CD4-positive, alpha-beta T cell treated with Interleukin-4 for 4 hours (primary cell): ENCODE data around the gene CERS6.

Experiments
- DNase-seq: peaks from one replicate; pipeline ENCODE4 v3.0.0-alpha.2; 2020

Gene CERS6

DNA sequence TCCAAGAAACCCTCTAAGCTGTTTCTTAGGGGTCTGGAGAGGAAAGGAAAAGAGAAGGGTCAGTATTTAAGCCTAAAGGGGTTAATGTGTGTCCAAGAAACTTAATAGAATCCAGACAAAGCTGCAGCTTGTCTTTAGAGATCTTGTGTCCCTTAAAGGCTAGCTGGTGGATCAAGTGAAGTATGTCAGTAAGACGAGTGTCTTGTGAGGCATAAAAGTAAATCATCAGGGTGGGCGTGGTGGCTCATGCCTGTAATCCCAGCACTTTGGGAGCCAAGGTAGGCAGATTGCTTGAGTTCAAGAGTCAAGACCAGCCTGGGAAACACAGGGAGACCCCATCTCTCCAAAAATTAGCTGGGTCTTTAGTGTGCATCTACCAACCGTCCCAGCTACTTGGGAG, 47.8 kb downstream of the CERS6 start:
- no peak for DNase-seq

DNA sequence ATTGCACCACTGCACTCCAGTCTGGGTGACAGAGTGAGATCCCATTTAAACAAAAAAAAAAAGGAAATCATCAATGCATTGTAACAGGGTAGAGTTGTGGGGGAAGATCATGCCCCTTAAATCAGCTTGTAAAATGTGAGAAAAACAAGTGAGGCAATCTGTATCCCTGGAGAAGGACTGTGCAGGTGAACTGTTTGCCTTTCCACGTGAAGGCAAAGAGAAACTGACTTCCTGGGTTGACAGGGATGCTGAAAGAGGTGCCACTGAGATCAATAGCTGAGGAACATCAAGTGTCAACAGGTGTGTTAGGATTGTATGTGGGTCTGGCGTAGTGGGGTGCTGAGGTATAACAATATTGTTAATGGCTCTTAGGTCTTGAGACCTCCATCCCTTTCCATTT, 48.3 kb downstream of the CERS6 start:
- DNase-seq, result no peak

DNA sequence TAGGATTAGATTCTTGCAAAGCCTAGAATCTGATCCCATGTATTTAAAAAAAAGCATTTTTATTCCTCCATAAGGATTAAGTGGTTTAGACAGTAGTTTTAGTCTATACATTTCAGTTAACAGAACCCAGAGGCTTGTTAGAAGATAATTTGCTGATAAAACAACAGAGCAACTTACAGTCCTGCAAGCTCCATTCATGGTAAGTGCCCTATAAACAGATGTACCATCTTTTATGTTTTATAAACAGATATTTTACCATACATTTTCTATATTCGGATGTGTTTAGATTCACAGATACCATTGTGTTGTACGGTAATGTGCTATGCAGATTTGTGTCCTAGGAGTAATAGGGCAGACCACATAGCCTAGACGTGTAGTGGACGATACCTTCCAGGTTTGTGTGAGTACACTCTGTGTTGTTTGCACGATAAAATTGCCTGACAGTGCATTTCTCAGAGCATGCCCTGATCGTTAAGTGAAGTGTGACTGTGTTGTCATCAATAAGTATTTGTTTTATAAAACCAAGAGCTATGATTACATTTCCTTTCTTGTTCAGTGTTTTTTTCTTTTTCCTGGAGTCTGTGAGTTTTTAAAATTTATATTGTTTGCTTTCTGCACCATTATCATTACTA, 54.2 kb downstream of the CERS6 start:
- no peak for DNase-seq

DNA sequence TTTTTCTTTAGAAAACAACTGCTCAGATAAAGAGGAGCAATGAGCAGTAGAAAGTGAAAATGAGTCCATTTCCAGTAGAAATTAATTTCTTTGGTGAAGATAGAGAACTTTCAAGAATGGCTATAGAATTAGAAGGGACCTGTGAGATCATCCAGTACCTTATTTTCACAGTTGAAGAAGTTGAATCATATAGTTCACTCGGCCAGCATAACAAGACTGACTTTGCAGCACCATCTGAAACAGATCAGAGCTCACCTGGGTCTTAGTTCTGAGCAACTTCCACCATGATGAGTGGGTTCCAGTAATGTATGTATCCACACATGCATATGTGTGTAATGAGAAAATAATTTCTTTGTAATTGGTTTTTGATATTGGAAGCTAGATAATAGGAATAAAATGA, 58.6 kb downstream of the CERS6 start:
- DNase-seq, result no peak

DNA sequence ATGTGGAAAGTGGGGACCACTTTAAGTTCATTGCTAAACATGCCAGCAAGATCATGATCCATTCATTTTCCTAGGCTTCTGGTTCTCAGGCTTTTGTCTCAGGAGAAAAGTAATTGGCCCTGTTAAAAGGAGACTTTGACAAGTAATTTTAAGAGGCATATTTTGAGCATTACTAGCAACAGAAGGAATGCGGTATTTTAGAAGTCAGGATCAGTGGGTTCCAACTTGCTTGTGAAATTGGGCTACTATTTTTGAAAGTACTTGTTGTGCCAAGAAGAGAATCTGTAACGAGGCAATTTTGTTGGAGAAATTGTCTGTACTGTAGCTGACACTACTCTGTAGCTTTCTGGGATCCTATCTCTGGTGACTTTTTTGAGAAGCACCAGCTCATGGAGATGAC, 59.4 kb downstream of the CERS6 start:
- DNase-seq, result no peak

DNA sequence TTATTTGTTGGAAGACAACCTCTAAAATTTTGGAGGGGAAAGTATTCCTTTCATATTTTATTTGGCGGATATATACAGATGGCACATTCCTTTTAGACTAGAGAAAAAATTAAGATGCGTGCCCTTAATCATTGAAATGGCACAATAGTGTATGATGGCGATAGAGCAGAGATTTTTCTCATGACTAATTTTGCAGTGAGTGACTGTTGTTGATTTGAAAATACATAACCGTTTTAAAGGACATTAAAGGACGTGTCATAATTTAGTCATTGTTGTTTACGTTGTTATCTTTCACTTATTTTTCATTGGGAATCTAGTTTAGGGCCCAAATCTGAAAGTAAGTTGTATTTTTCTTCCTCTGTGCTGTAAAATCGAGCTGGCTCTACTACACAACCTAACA, 61.7 kb downstream of the CERS6 start:
- no peak for DNase-seq

DNA sequence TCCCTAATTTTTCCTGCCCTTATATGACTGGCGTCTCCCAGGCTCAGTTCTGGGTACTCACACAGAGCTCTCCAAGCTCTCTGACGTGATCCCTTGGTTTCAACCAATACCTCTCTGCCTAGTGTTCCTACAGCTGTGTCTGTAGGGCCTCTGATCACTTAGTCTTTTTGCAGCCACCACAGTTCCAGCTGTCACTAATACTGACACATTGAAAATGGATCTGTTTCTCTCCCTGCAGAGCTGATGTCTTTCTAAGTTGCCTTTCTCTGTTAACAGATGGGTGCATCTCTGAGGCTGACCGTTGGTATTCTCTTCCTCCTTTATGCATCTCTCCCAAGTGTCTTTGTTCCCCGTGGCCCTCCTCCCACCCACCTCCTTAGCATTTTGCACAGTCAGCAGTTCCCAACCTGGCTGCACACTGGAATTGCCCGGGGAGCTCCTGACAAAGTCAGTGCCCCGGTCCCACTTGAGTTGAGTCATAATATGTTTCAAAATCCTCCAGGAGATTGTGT, 62.5 kb downstream of the CERS6 start:
- DNase-seq, result no peak

DNA sequence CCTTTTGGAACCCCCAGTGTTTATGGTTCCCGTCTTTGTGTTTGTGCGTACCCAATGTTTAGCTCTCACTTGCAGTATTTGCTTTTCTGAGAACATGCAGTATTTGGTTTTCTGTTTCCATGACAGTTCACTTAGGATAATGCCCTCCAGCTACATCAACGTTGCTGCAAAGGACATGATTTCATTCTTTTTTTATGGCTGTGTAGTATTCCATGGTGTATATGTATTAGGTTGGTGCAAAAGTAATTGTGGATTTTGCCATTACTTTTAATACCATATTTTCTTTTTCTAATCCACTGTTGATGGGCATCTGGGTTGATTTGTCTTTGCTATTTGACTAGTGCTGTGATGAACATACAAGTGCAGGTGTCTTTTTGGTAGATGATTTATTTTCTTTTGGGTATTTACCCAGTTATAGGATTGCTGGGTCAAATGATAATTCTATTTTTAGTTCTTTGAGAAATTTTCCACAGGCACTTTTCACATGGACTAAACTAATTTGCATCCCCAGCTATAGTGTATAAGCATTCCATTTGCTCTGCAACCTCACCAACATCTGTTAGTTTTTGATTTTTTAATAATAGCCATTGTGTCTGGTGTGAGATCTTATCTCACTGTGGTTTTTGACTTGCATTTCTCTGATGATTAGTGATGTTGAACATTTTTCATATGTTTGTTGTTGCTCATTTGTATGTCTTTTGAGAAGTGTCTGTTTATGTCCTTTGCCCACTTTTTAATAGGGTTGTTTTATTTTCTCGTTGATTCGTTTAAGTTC, 63.6 kb downstream of the CERS6 start:
- DNase-seq, result no peak

DNA sequence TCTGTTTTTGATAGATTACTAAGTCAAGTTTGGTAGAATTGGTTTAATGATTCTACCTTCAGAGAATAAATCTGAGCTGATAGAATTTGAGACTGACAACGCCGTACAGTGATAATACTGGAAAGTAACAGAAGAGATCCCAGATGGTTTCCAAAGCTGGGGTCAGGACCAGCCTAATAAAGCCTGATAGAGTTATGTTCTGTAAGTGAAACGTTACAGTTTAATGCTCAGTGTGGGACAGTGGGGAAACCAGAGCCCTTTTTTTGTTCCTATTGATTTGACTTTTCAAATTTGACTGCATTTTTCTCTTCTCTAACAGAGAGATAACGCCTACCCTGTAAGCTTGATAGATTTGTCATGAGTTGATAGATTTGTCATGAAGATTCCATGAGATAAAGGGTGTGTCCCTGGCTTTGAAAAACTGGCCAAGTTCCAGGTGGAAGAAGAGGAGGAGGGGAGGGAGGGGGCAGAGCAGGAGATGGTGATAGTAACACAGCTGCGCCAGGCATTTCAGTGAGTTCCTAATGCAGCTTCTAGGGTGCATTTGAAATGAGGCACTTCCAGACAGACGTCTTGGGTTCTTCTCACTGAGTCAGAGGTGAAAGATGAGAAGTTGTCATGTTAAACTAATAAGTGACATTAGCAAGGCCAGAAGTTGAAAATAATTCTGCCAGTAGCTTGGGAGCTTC, 65.1 kb downstream of the CERS6 start:
- no peak for DNase-seq

DNA sequence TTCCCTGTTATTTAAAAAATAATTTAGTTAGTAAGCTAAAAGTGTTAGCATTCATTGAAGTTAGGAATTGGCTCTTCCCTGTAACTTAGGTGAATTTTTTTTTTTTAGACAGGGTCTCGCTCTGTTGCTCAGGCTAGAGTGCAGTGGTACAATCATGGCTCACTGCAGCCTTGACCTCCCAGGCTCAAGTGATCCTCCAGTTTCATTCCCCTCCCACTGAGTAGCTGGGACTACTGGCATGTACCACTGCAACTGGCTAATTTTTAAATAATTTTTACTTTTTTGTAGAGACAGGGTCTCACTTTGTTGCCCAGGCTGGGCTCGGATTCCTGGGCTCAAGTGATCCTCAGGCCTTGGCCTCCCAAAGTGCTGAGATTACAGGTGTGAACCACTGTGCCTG, 66.4 kb downstream of the CERS6 start:
- no peak for DNase-seq

DNA sequence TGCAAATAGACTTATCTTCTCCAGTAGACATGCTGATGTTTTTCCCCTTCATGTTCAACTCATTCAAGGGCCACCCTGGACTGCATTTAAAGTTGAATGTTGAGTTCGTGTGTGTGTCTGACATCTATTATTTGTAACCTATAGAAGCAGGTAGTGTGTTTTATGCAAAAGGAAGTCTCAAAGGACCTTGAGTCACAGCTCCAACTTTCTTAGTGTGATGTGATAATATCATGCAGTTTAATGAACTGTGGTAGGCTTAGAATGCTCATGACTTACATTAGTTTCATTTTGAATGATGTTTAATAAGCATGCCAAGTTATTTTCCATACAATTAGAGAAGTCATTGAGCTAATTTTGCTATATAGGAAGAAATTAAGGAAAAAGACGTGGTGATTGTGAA, 67.9 kb downstream of the CERS6 start:
- no peak for DNase-seq

DNA sequence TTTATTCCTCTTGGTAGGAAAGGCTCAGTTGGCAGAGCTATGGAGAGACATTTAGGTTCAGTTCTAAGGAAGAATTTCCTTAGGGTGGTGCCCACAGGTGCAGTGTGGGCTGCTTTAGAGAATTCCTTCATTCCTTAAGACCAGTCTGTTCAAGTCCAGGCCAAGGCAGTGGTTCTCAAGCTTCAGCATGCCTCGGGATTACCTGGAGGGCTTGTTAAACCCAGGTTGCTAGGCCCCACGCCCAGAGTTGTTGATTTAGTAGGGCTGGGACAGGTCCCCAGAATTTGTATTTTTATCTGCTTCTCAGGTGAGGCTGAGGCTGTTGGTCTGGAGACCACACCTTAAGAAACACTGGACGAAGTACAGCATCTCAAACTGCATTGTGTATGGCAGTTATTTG, 68.9 kb downstream of the CERS6 start:
- DNase-seq, result no peak

DNA sequence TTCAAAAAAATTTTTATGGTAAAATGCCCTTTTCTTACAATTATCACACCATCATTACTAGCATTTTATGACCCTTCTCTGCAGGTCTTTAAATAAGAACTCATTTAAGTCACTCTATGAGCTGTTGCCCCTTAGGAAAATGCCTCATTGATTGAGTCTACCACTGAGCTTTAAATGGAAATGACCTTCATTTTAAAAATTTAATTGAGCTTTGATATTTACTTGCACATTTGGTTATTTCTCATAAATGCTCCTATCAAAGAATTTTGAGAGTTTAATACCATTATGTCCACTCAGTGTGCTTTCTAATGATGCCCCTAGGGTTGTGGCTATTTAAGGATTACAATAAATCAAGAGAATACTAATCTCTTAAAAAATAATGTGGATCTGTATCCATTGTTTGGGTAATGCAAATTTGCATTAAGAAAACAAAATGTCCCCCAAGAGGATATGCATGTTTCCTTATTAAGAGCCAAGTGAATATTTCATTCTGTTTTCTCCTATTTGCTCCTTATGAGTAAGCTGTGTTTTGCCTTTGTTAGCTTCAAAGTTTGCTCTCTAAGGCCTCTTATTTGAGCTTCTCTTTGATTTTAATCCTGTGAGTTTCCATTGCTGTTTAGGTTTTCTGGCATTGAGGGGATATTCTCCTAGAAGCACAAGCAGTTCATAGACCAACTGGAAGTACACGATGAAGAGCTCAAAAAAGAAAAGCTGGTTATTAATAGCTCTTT, 69.8 kb downstream of the CERS6 start:
- DNase-seq, result no peak

DNA sequence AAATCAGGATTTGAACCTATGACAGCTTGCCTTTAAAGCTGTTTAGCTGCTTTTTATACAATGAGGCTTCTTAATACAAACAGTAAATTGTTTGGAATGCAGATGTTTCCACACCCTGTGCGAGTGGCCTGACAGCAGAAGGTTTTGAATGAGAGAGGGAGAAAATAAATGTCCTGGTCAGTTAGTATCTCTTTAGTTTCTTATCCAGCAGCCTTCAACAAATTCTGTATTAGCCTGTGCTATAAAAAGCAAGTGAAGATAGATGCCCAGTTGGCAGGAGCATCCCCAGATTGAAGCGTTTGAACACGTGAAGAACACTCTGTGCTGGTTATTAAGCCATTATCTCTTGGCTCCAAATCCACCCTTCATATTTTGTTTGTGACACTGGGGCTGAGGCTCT, 70.6 kb downstream of the CERS6 start:
- no peak for DNase-seq

DNA sequence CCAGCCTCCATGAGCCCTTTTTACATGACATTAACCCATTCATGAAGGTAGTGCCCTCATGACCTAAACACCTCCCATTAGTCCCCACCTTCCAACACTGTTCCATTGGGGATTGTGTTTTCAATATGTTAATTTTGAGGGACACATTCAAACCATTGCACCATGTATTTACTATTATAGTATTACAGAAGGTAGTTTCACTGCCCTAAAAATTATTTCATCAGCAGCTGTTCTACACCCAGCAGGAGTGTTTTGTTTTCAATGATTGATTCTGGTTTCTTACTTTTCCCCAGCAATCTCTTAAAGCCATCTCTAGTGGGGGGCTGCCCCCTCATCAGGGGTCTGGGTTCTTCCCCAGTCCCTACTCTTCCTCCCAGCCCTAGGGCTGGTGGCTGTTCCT, 71.9 kb downstream of the CERS6 start:
- DNase-seq, result no peak

DNA sequence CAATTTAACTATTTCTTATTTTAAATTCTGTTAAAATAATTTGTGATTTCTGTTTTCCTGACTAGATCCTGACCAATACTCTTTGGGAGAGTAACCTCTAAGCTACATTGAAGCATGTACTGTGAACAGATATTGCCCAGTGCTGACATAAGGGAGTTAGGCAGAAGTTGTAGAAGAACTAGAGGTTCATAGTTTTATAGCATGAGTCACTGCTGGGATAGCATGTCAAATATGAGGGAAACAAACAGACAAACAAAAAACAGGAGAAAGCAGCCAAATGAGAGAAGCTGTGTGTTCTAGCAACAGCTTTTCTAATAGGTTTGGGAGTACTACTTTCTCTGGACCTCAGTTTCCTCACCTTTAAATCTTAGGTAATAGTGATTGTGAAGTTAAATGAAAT, 72.4 kb downstream of the CERS6 start:
- DNase-seq, result no peak

DNA sequence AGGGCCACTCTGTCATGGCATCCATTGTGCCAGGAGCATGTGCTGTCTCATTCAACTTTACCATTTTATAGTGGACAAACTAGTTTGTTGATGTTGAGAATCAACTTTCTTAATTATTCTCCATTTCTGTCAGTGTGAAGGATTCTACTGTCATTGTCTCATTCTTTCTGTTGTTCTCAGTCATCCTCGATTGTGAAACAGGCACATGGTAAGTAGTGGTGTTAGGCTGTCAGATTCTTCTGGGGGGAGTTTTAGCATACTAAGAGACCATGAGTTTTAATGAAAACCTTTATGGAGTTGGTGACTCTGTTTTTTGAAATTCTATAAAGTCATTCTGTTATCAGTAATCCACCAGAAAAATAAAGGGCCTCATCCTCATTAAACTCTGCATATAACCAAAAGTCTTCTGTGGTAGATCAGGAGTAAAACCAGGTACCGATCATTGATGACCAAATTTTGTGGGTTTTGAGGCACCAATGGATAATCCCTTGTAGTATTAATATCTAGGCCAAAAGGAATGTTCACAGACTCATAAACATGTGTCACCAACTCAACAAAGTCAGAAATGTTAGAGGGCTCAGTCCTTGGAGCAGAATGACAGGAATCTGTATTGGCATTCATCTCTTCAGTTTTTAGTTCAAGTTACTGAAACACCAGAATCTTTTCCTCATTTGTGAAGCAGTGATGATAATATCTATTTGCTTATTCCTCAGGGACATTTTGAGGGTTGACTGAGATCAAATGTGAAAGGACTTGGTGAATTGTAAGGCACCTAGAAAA, 73.2 kb downstream of the CERS6 start:
- no peak for DNase-seq

DNA sequence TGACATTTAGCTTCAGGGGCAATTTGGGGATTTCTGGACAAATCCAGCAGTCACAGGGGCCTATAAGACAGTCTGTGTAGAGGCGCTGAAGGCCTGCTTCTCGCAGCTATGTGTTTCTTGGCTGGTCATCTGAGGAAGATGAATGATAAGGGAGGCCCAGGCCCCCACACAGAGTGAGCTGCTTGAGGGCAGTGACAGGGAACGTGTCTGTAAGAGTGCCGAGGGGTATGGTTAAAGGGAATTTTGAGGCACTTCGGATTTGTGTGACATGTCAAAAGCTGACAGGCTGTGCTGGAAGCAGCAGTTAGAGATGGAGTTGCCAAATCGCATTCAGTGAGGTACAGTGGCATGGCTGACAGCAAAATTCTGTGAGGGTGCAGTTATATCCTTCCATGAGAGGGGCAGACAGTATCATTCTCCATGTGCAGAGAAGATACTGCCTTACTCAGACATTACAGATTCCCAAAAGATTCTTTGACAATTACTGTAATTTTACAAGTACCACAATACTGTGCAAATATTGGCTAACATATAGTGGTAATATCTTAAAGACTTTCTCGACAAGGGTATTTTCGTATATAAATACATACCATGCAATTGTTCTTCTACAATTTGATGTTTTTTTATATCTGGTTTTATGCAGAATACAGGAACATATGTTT, 74.0 kb downstream of the CERS6 start:
- DNase-seq, result no peak

DNA sequence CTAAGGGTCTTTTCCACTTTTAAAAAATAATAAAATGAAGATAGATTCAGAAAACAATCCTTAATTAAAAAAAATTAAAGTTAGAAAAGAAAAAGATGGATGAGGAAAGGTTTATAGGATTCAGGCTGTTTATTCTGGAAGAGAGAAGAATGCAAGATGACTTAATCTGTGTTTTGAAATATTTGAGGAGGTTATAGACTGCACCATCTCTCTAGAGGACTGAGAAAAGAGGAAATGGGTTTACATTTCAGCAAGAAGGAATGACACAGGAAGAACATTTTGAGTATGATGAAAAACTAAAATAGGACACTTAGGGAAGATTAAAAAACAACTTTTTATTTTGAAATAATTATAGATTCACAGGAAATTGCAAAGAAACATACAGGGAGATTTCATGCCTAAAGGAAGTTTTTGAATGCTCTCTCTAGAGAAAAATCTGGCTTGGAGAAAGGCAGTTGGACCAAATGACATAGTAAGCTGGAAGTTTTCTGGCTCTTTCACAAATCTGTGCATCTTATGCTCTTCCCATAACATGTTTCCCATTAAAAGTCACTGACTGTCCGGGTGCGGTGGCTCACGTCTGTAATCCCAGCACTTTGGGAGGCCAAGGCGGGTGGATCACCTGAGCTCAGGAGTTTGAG, 75.0 kb downstream of the CERS6 start:
- no peak for DNase-seq

DNA sequence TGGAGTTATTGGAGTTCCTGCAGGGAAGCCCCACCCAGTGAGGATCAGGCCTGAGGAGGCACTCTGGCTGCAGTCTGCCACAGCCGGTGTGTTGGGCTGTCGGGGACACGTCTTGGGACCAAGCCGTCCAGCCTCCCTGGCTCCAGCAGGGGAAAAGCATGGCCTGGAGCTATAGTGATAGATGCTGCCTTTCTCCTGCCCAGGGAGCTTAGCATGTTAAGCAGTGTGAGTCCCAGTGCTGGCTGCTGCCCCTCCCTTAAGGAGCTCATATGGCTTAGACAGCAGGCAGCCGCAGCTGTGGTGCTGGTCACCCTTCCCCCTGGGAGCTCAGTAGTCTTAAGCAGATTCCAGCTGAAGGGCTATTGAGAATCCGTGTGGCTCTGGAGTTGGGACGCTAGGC, 78.9 kb downstream of the CERS6 start:
- DNase-seq, result no peak

DNA sequence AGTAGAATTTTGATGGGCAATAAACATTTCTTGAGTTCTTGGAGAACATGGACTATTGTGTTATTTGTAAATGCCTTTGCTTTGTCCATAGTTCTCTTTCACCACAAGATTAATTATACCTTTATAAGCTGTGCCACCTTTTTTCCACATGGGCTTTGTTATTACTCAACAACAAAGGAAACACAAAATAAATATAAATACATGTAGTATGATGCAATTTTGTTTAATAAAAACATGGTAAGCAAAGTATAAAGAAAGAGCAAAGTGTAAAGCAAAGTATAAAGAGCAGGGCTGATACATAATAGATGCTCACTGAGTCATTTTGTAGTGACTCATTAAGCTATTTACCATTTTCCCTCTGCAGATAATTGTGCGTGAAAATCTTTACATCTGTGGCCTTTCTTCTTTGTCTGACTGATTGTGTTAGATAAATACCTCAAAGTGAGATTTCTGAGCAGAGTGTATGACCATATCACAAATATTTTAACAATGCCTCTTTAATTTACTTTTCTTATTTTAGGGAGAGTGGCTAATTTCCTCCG, 80.9 kb downstream of the CERS6 start:
- DNase-seq, result no peak
